Trophoblast cell (in vitro differentiated cells and primary cell): ENCODE results near the gene SPON2. TPM values are rescaled to one million over a fixed set of nuclear protein-coding genes. Genes with fewer than 3 reads are reported as not detected.

Experiments used
- DNase-seq, 2 donors: peaks; one replicate each; pipeline ENCODE4 v3.0.0-alpha.2; 2016
- H2AFZ ChIP-seq: 2 replicates; pipeline ENCODE4 v1.6.1; 2013; ENCODE audit warnings: low read length, moderate library complexity, mild to moderate bottlenecking; ENCODE audit not compliant: insufficient read depth, poor library complexity
- H2AK5ac ChIP-seq: 2 replicates; pipeline ENCODE4 v1.6.1; 2013; ENCODE audit warnings: mild to moderate bottlenecking, low read length
- H2BK120ac ChIP-seq: 2 replicates; pipeline ENCODE4 v1.6.1; 2013; ENCODE audit warnings: low read length, mild to moderate bottlenecking, moderate library complexity; ENCODE audit not compliant: insufficient read depth, poor library complexity
- H2BK12ac ChIP-seq: 2 replicates; pipeline ENCODE4 v1.6.1; 2013; ENCODE audit warnings: mild to moderate bottlenecking, low read length, moderate library complexity
- H2BK5ac ChIP-seq: 2 replicates; pipeline ENCODE4 v1.6.1; 2013; ENCODE audit warnings: low read length, low read depth, moderate library complexity, mild to moderate bottlenecking; ENCODE audit not compliant: poor library complexity
- H3K14ac ChIP-seq: 2 replicates; pipeline ENCODE4 v1.6.1; 2013; ENCODE audit warnings: mild to moderate bottlenecking, low read length
- H3K18ac ChIP-seq: 2 replicates; pipeline ENCODE4 v1.6.1; 2013; ENCODE audit warnings: mild to moderate bottlenecking, low read length
- H3K23ac ChIP-seq: 2 replicates; pipeline ENCODE4 v1.6.1; 2013; ENCODE audit warnings: low read length
- H3K27ac ChIP-seq: 2 replicates; pipeline ENCODE4 v1.5.1; 2013; ENCODE audit warnings: low read depth, mild to moderate bottlenecking, inconsistent platforms, low read length, moderate library complexity
- H3K27me3 ChIP-seq: 2 replicates; pipeline ENCODE4 v1.6.1; 2013; ENCODE audit warnings: inconsistent platforms, mild to moderate bottlenecking, low read length, moderate library complexity; ENCODE audit not compliant: insufficient read depth
- H3K36me3 ChIP-seq, 2 experiments: 1 replicate in 1 of 2; 2 replicates in 1 of 2; pipeline ENCODE4 v1.6.1; 2013; ENCODE audit warnings: low read length in 2 of 2, mild to moderate bottlenecking in 2 of 2, moderate library complexity in 1 of 2; ENCODE audit not compliant: insufficient read depth in 2 of 2, control insufficient read depth in 1 of 2
- H3K4ac ChIP-seq: 2 replicates; pipeline ENCODE4 v1.6.1; 2013; ENCODE audit warnings: low read depth, mild to moderate bottlenecking, low read length, moderate library complexity
- H3K4me1 ChIP-seq, 2 experiments: 1 replicate in 1 of 2; 2 replicates in 1 of 2; pipeline ENCODE4 v1.6.1; 2013; ENCODE audit warnings: low read length in 2 of 2, mild to moderate bottlenecking in 2 of 2, moderate library complexity in 1 of 2; ENCODE audit not compliant: insufficient read depth in 2 of 2, control insufficient read depth in 1 of 2
- H3K4me2 ChIP-seq: 2 replicates; pipeline ENCODE4 v1.6.1; 2013; ENCODE audit warnings: inconsistent platforms, mild to moderate bottlenecking, low read length, moderate library complexity
- H3K4me3 ChIP-seq: 2 replicates; pipeline ENCODE4 v1.5.1; 2013; ENCODE audit warnings: mild to moderate bottlenecking, low read depth, low read length, inconsistent platforms
- H3K79me1 ChIP-seq: one replicate; pipeline ENCODE4 v1.6.1; 2013; ENCODE audit warnings: low read length
- H3K79me2 ChIP-seq: 2 replicates; pipeline ENCODE4 v1.6.1; 2013; ENCODE audit warnings: low read length, mild to moderate bottlenecking; ENCODE audit not compliant: control insufficient read depth, insufficient read depth, poor library complexity
- H3K9ac ChIP-seq: 2 replicates; pipeline ENCODE4 v1.6.1; 2013; ENCODE audit warnings: mild to moderate bottlenecking, low read length
- H3K9me3 ChIP-seq: 2 replicates; pipeline ENCODE4 v1.6.1; 2013; ENCODE audit warnings: low read depth, mild to moderate bottlenecking, control low read depth, inconsistent platforms, low read length; ENCODE audit not compliant: insufficient read depth
- H4K12ac ChIP-seq: 2 replicates; pipeline ENCODE4 v1.6.1; 2013; ENCODE audit warnings: low read depth, mild to moderate bottlenecking, low read length, moderate library complexity
- H4K8ac ChIP-seq: 2 replicates; pipeline ENCODE4 v1.6.1; 2013; ENCODE audit warnings: low read depth, mild to moderate bottlenecking, low read length, moderate library complexity
- H4K91ac ChIP-seq: one replicate; pipeline ENCODE4 v1.6.1; 2013; ENCODE audit warnings: low read depth, mild to moderate bottlenecking, low read length, moderate library complexity
- WGBS: extraction: QIAGEN DNeasy Blood & Tissue Kit; methylation state at CpG from one replicate; pipeline ENCODE4 v1.1.7; 2013; ENCODE audit warnings: missing lambda C conversion rate; ENCODE audit not compliant: insufficient read length, insufficient coverage; ENCODE audit errors: extremely low coverage; 5-methylcytosine and 5-hydroxymethylcytosine counted together
- polyA plus RNA-seq: library from polyadenylated mRNA; stranded (reverse); fragments of 200-250 nt; gene quantifications from 2 replicates; pipeline ENCODE4 v1.2.3, GENCODE V29; 2013

The SPON2 gene
- 13.7 TPM in 2 replicates for polyA plus RNA-seq

GRCh38 chr4:1172228-1172851 is at the start of gene SPON2:
Gene SPON2, minus strand, starts transcription at chr4:1172583.
- Histone ChIP-seq H3K9ac (no peak within 1 kb of the TSS), H2AK5ac (no peak within 1 kb of the TSS), H3K27me3 (peaks cover 46% of the 10 kb centered on the region), H4K8ac (no peak within 1 kb of the TSS), H3K18ac (no peak within 1 kb of the TSS), H3K14ac (no peak within 1 kb of the TSS), H3K79me2 (peaks cover 1% of the 10 kb centered on the region), H2BK120ac (no peak within 1 kb of the TSS), H3K4me1 (peaks cover 17 to 25% of the 10 kb centered on the region in 2 experiments), H3K4me3 (peak within 1 kb of the TSS; percentile 3), H3K36me3 (no peaks in the 10 kb centered on the region), H3K23ac (no peak within 1 kb of the TSS), H3K9me3 (peaks cover 11% of the 10 kb centered on the region), H2BK5ac (no peak within 1 kb of the TSS), H3K79me1 (peaks cover 1% of the 10 kb centered on the region), H3K4ac (no peak within 1 kb of the TSS), H4K91ac (peak within 1 kb of the TSS; percentile 13), H2AFZ (peak within 1 kb of the TSS; percentile 9), H3K27ac (no peak within 1 kb of the TSS), H4K12ac (no peak within 1 kb of the TSS), H2BK12ac (no peak within 1 kb of the TSS), H3K4me2 (peak within 1 kb of the TSS; percentile 41)
- no peak for DNase-seq
- no CpG with 5 or more reads among the region's 54 CpGs for WGBS

GRCh38 chr4:1221155-1221870 is 48.9 kb upstream of the SPON2 start:
- H3K14ac ChIP-seq = no peak overlapping the region
- H3K4me1 ChIP-seq = no peaks in the 10 kb centered on the region
- H3K4ac ChIP-seq = no peak overlapping the region
- DNase-seq = no peak
- no peak overlapping the region for H2BK12ac ChIP-seq
- no peak overlapping the region for H3K18ac ChIP-seq
- H4K91ac ChIP-seq = no peak overlapping the region
- H4K8ac ChIP-seq = no peak overlapping the region
- no CpG with 5 or more reads among the region's 33 CpGs for WGBS
- no peak overlapping the region for H3K4me2 ChIP-seq
- no peak overlapping the region for H3K9ac ChIP-seq
- H3K27ac ChIP-seq = no peak overlapping the region
- no peak overlapping the region for H2AK5ac ChIP-seq
- no peak overlapping the region for H2BK120ac ChIP-seq
- H2AFZ ChIP-seq = no peak overlapping the region
- no peak overlapping the region for H3K23ac ChIP-seq
- no peaks in the 10 kb centered on the region for H3K79me1 ChIP-seq
- H3K36me3 ChIP-seq = peaks cover 67 to 75% of the 10 kb centered on the region in 2 experiments
- no peak overlapping the region for H3K4me3 ChIP-seq
- H3K79me2 ChIP-seq = no peaks in the 10 kb centered on the region
- peaks cover 4% of the 10 kb centered on the region for H3K9me3 ChIP-seq
- H4K12ac ChIP-seq = no peak overlapping the region
- no peaks in the 10 kb centered on the region for H3K27me3 ChIP-seq
- H2BK5ac ChIP-seq = no peak overlapping the region

DNA sequence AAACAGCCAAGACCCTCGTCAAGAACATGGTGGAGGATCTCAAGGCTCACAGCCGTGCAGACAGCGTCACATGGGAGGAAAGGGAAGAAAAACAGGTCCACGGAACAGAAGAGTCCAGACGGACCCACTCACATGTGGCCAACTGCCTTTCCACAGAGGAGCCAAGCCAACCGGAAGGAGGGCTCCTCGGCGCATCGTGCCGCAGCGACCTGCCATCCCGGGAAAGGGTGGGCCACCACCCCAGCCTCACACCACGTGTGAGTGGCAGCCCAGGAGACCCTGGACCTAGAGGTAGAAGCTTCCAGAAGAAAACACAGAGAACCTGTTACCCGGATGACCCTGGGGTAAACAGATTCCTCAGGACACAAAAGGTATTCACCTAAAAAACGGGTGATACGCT is 48.2 kb upstream of the SPON2 start:
- Histone ChIP-seq H3K18ac (no peak overlapping the region), H2AFZ (no peak overlapping the region), H4K91ac (no peak overlapping the region), H3K4me1 (no peaks in the 10 kb centered on the region), H3K9ac (no peak overlapping the region), H3K4me2 (no peak overlapping the region), H4K8ac (no peak overlapping the region), H2BK5ac (no peak overlapping the region), H4K12ac (no peak overlapping the region), H3K4ac (no peak overlapping the region), H3K27me3 (no peaks in the 10 kb centered on the region), H3K27ac (no peak overlapping the region), H2BK120ac (no peak overlapping the region), H3K23ac (no peak overlapping the region), H3K79me1 (no peaks in the 10 kb centered on the region), H2AK5ac (no peak overlapping the region), H3K79me2 (no peaks in the 10 kb centered on the region), H3K4me3 (no peak overlapping the region), H3K9me3 (peaks cover 4% of the 10 kb centered on the region), H3K36me3 (peaks cover 67 to 75% of the 10 kb centered on the region in 2 experiments), H2BK12ac (no peak overlapping the region), H3K14ac (no peak overlapping the region)
- WGBS = no CpG with 5 or more reads among the region's 16 CpGs
- no peak for DNase-seq

GRCh38 chr4:1219566-1219950 is 47.2 kb upstream of the SPON2 start:
- H2AFZ ChIP-seq = no peak overlapping the region
- H3K36me3 ChIP-seq = peaks cover 67 to 75% of the 10 kb centered on the region in 2 experiments
- H3K4me2 ChIP-seq = no peak overlapping the region
- no peak overlapping the region for H2BK120ac ChIP-seq
- no peak overlapping the region for H4K8ac ChIP-seq
- no peak overlapping the region for H4K91ac ChIP-seq
- H3K79me1 ChIP-seq = no peaks in the 10 kb centered on the region
- no peak overlapping the region for H3K4ac ChIP-seq
- H2BK5ac ChIP-seq = no peak overlapping the region
- H3K27me3 ChIP-seq = no peaks in the 10 kb centered on the region
- H2BK12ac ChIP-seq = no peak overlapping the region
- no peak overlapping the region for H3K27ac ChIP-seq
- H2AK5ac ChIP-seq = no peak overlapping the region
- H3K4me3 ChIP-seq = no peak overlapping the region
- no CpG with 5 or more reads among the region's 7 CpGs for WGBS
- no peaks in the 10 kb centered on the region for H3K79me2 ChIP-seq
- no peak overlapping the region for H3K9ac ChIP-seq
- H4K12ac ChIP-seq = no peak overlapping the region
- H3K9me3 ChIP-seq = peaks cover 2% of the 10 kb centered on the region
- H3K23ac ChIP-seq = no peak overlapping the region
- no peak for DNase-seq
- no peak overlapping the region for H3K14ac ChIP-seq
- H3K18ac ChIP-seq = no peak overlapping the region
- no peaks in the 10 kb centered on the region for H3K4me1 ChIP-seq
